ENCODE measurements around the gene MBD2.
A peak's percentile ranks its signal among the peaks of the same experiment; 100 is the strongest.
"Not testable (repeated sequence)": the region's sequence is repeated elsewhere in the genome, so short reads cannot be mapped to it uniquely, and the experiment has no call there.

The MBD2 gene

DNA sequence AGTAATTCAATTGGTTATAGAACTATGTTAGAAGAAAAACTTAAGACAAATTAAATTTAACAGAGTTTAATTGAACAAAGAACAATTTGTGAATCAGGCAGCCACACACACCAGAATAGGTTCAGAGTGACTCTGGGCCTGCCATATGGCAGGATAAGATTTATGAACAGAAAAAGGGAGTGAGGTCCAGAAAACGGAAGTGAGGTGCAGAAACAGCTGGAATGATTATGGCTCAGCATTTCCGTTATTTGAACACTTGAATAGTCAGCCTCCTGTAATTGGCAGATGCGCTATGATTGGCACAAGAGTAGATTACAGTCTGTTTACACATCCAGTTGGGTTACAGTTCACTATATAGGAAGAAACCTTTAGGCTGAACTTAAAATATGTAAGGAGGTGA is 99.0 kb downstream of the MBD2 start:
- DNase-seq (ENCODE audit: low spot score): no peak
- ChIA-PET POLR2A (ENCODE audit: low non-redundant PET) (no interaction called here), CTCF (interaction anchor here (0.7 kb wide), 1 partner anchor 19 kb away, joined by 4 read pairs; no protein-coding TSS in a partner anchor)
- TF ChIP-seq CTCF (conservative IDR thresholded peaks at IDR 0.05; ENCODE audit: low read depth): no peak
- no peak overlapping the region for H3K27ac ChIP-seq

DNA sequence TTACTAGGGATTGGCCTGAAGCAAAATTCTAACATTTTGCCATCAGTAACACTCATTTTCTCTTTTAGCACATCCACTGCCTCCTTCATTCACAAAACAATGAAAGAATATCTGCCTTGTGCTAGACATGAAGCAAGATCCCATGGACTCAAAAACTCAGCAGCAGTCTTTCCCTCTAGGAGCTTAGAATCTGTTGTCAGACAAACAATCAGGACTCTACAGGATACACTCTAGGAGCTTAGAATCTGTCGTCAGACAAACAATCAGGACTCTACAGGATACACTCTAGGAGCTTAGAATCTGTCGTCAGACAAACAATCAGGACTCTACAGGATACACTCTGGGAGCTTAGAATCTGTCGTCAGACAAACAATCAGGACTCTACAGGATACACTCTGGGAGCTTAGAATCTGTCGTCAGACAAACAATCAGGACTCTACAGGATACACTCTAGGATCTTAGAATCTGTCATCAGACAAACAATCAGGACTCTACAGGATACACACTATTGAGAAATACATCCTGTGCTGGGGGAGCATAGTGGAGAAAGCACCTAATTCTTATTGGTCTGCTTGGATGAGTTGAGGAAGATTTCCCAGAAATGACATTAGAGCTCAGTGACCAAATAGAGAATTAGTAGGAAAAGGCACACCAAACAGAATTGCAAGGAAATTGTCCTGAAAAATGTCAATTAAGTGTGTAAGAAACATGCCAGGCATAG is 100.6 kb downstream of the MBD2 start:
- H3K27ac ChIP-seq; DNase-seq (ENCODE audit: low spot score); CTCF ChIA-PET; POLR2A ChIA-PET (ENCODE audit: low non-redundant PET): not testable (repeated sequence)

GRCh38 chr18:54119524-54120019 is 104.9 kb downstream of the MBD2 start:
- ChIA-PET CTCF (interaction anchor here (0.5 to 1.7 kb wide), 3 partner anchors 8 to 1349 kb away, joined by 6 to 10 read pairs (median 6); no protein-coding TSS in a partner anchor), POLR2A (ENCODE audit: low non-redundant PET) (no interaction called here)
- no peak overlapping the region for H3K27ac ChIP-seq
- peak; percentile 82 for TF ChIP-seq CTCF (conservative IDR thresholded peaks at IDR 0.05; ENCODE audit: low read depth)
- DNase-seq (ENCODE audit: low spot score): peak; percentile 20

- CTCF ChIA-PET: interaction anchor here (1.7 kb wide), 1 partner anchor 10 kb away, joined by 6 read pairs; no protein-coding TSS in a partner anchor
- no peak for DNase-seq (ENCODE audit: low spot score)
- H3K27ac ChIP-seq: no peak overlapping the region
- no peak for TF ChIP-seq CTCF (conservative IDR thresholded peaks at IDR 0.05; ENCODE audit: low read depth)
- POLR2A ChIA-PET (ENCODE audit: low non-redundant PET): no interaction called here
These were observed 106.4 kb downstream of the MBD2 start for GRCh38 chr18:54117853-54118773.

GRCh38 chr18:54116541-54117257 is 107.8 kb downstream of the MBD2 start:
- DNase-seq (ENCODE audit: low spot score): no peak
- CTCF ChIA-PET: no interaction called here

GRCh38 chr18:54112356-54112755 is 112.1 kb downstream of the MBD2 start:
- DNase-seq (ENCODE audit: low spot score): no peak
- ChIA-PET POLR2A (ENCODE audit: low non-redundant PET) (no interaction called here), CTCF (interaction anchor here (0.7 kb wide), 1 partner anchor 534 kb away, joined by 3 read pairs; no protein-coding TSS in a partner anchor)
- no peak overlapping the region for H3K27ac ChIP-seq
- TF ChIP-seq CTCF (conservative IDR thresholded peaks at IDR 0.05; ENCODE audit: low read depth): no peak

More at GRCh38 chr18:54116541-54117257, 107.8 kb downstream of the MBD2 start:
- no peak overlapping the region for H3K27ac ChIP-seq
- no peak for TF ChIP-seq CTCF (conservative IDR thresholded peaks at IDR 0.05; ENCODE audit: low read depth)
- POLR2A ChIA-PET (ENCODE audit: low non-redundant PET): no interaction called here
